Measurements from ENCODE around the gene PRKAB1.

GRCh38 chr12:119699199-119699760, 31.3 kb downstream of the PRKAB1 start:
- TF ChIP-seq CTCF (IDR thresholded peaks at IDR 0.05) (no peak), EP300 (IDR thresholded peaks at IDR 0.05) (no peak), POLR2AphosphoS5 (IDR thresholded peaks at IDR 0.05) (no peak), POLR2A (IDR thresholded peaks at IDR 0.05; ENCODE audit: low read depth) (no peak)
